Neuronal stem cell (in vitro differentiated cells): Measurements from ENCODE around the gene PRRC2B.

ENCODE experiments used
- DNase-seq: peaks from one replicate; pipeline ENCODE4 v3.0.0-alpha.2; 2013; ENCODE audit warnings: low spot score
- H2AFZ ChIP-seq: one replicate; pipeline ENCODE4 v1.6.1; 2013; ENCODE audit warnings: mild to moderate bottlenecking, low read length, inconsistent platforms
- H2AK5ac ChIP-seq: 2 replicates; pipeline ENCODE4 v1.6.1; 2013; ENCODE audit warnings: low read depth, mild to moderate bottlenecking, inconsistent platforms, low read length, moderate library complexity, mixed read lengths
- H2BK120ac ChIP-seq: 2 replicates; pipeline ENCODE4 v1.6.1; 2013; ENCODE audit warnings: low read depth, mild to moderate bottlenecking, inconsistent platforms, low read length, moderate library complexity, mixed read lengths
- H2BK12ac ChIP-seq: one replicate; pipeline ENCODE4 v1.6.1; 2013; ENCODE audit warnings: low read length, inconsistent platforms
- H2BK15ac ChIP-seq: 2 replicates; pipeline ENCODE4 v1.6.1; 2013; ENCODE audit warnings: mild to moderate bottlenecking, low read length, inconsistent platforms, mixed read lengths
- H2BK5ac ChIP-seq: one replicate; pipeline ENCODE4 v1.6.1; 2013; ENCODE audit warnings: inconsistent platforms, mild to moderate bottlenecking, low read length, moderate library complexity
- H3K14ac ChIP-seq: one replicate; pipeline ENCODE4 v1.6.1; 2013; ENCODE audit warnings: low read length, inconsistent platforms
- H3K18ac ChIP-seq: 2 replicates; pipeline ENCODE4 v1.6.1; 2013; ENCODE audit warnings: low read length, inconsistent platforms
- H3K23ac ChIP-seq: 2 replicates; pipeline ENCODE4 v1.6.1; 2013; ENCODE audit warnings: low read depth, mild to moderate bottlenecking, mixed read lengths, low read length, inconsistent platforms; ENCODE audit not compliant: poor library complexity
- H3K27ac ChIP-seq: replicated peaks from 3 replicates; pipeline ENCODE4 v1.5.1; 2013; ENCODE audit warnings: low read length, inconsistent platforms
- H3K27me3 ChIP-seq, 3 experiments: 2 replicates each; pipeline ENCODE4 v1.6.1; 2013; ENCODE audit warnings: low read length in 3 of 3, mild to moderate bottlenecking in 2 of 3, inconsistent platforms in 1 of 3, low read depth in 1 of 3, mixed read lengths in 1 of 3, moderate library complexity in 1 of 3; ENCODE audit not compliant: control insufficient read depth in 3 of 3, insufficient read depth in 3 of 3
- H3K36me3 ChIP-seq, 2 donors: replicated peaks in 1 of 2; 2 replicates each; pipeline ENCODE4 v1.6.1; 2013; ENCODE audit warnings: low read length in 2 of 2; ENCODE audit not compliant: control insufficient read depth in 2 of 2, insufficient read depth in 2 of 2
- H3K4ac ChIP-seq: 2 replicates; pipeline ENCODE4 v1.6.1; 2013; ENCODE audit warnings: inconsistent platforms, mild to moderate bottlenecking, low read length, moderate library complexity
- H3K4me1 ChIP-seq, 2 donors: 1 replicate in 1 of 2; 2 replicates in 1 of 2; pipeline ENCODE4 v1.6.1; 2013; ENCODE audit warnings: low read length in 2 of 2, low read depth in 1 of 2; ENCODE audit not compliant: control insufficient read depth in 2 of 2, insufficient read depth in 1 of 2
- H3K4me2 ChIP-seq: one replicate; pipeline ENCODE4 v1.6.1; 2013; ENCODE audit warnings: mild to moderate bottlenecking, low read length, inconsistent platforms; ENCODE audit not compliant: insufficient read depth, poor library complexity, severe bottlenecking
- H3K4me3 ChIP-seq, 2 donors: 2 replicates each; pipeline ENCODE4 v1.5.1; 2013; ENCODE audit warnings: low read length in 2 of 2, mild to moderate bottlenecking in 2 of 2, inconsistent platforms in 1 of 2, moderate library complexity in 1 of 2
- H3K79me1 ChIP-seq: one replicate; pipeline ENCODE4 v1.6.1; 2013; ENCODE audit warnings: low read depth, mild to moderate bottlenecking, inconsistent platforms, low read length, moderate library complexity
- H3K9ac ChIP-seq: one replicate; pipeline ENCODE4 v1.6.1; 2013; ENCODE audit warnings: mild to moderate bottlenecking, low read depth, low read length, inconsistent platforms; ENCODE audit not compliant: poor library complexity
- H3K9me3 ChIP-seq, 2 donors: replicated peaks in 1 of 2; 2 replicates each; pipeline versions ENCODE3 to v1.6.1; 2013; ENCODE audit warnings: low read length in 2 of 2, mild to moderate bottlenecking in 2 of 2, inconsistent platforms in 1 of 2, low read depth in 1 of 2, mixed read lengths in 1 of 2, moderate library complexity in 1 of 2; ENCODE audit not compliant: control insufficient read depth in 2 of 2, insufficient read depth in 1 of 2
- H4K8ac ChIP-seq: one replicate; pipeline ENCODE4 v1.6.1; 2013; ENCODE audit warnings: low read depth, mild to moderate bottlenecking, inconsistent platforms, low read length, moderate library complexity
- H4K91ac ChIP-seq: one replicate; pipeline ENCODE4 v1.6.1; 2013; ENCODE audit warnings: low read length, low read depth, mild to moderate bottlenecking, inconsistent platforms; ENCODE audit not compliant: poor library complexity
- WGBS, 2 donors: extraction: QIAGEN DNeasy Blood & Tissue Kit; methylation state at CpG; one replicate each; pipeline ENCODE4 v1.1.7; 2013; ENCODE audit warnings: missing lambda C conversion rate in 2 of 2, mixed read lengths in 1 of 2; ENCODE audit not compliant: insufficient read length in 2 of 2, insufficient replicate concordance in 1 of 2; ENCODE audit errors: extremely low coverage in 2 of 2; 5-methylcytosine and 5-hydroxymethylcytosine counted together

The PRRC2B gene

GRCh38 chr9:131447600-131447999 is 53.7 kb downstream of the PRRC2B start:
- DNase-seq, result no peak
- no peaks in the 10 kb centered on the region for H3K27me3 ChIP-seq
- H3K36me3 ChIP-seq, result peaks cover 39 to 97% of the 10 kb centered on the region in 2 donors
- H3K23ac ChIP-seq, result no peak overlapping the region
- no peak overlapping the region for H2BK5ac ChIP-seq
- no peak overlapping the region for H2BK120ac ChIP-seq
- no peak overlapping the region for H3K9ac ChIP-seq
- H3K27ac ChIP-seq, result no peak overlapping the region
- H3K4ac ChIP-seq, result no peak overlapping the region
- H3K4me2 ChIP-seq, result no peak overlapping the region
- peaks cover 3% of the 10 kb centered on the region for H3K79me1 ChIP-seq
- no peak overlapping the region for H3K18ac ChIP-seq
- no peak overlapping the region for H2AFZ ChIP-seq
- no peak overlapping the region for H3K14ac ChIP-seq
- H2AK5ac ChIP-seq, result no peak overlapping the region
- no peak overlapping the region for H4K8ac ChIP-seq
- no peaks in the 10 kb centered on the region for H3K9me3 ChIP-seq
- no CpG with 5 or more reads among the region's 14 CpGs for WGBS, 2 donors
- no peak overlapping the region for H2BK12ac ChIP-seq
- no peak overlapping the region for H4K91ac ChIP-seq
- peaks cover 0 to 12% of the 10 kb centered on the region in 2 donors for H3K4me1 ChIP-seq
- H2BK15ac ChIP-seq, result no peak overlapping the region
- H3K4me3 ChIP-seq, result no peak overlapping the region

GRCh38 chr9:131448818-131449217 is 54.9 kb downstream of the PRRC2B start:
- Histone ChIP-seq H3K4me3 (no peak overlapping the region), H3K27ac (no peak overlapping the region), H2BK12ac (no peak overlapping the region), H4K8ac (no peak overlapping the region), H3K36me3 (peaks cover 37 to 100% of the 10 kb centered on the region in 2 donors), H3K27me3 (no peaks in the 10 kb centered on the region), H3K79me1 (peaks cover under 1% of the 10 kb centered on the region), H3K4me1 (peaks cover 0 to 9% of the 10 kb centered on the region in 2 donors), H2AFZ (no peak overlapping the region), H2BK120ac (no peak overlapping the region), H4K91ac (no peak overlapping the region), H3K18ac (no peak overlapping the region), H3K9ac (no peak overlapping the region), H3K23ac (no peak overlapping the region), H2BK15ac (no peak overlapping the region), H3K9me3 (no peaks in the 10 kb centered on the region), H3K14ac (no peak overlapping the region), H3K4me2 (no peak overlapping the region), H2AK5ac (no peak overlapping the region), H3K4ac (no peak overlapping the region), H2BK5ac (no peak overlapping the region)
- WGBS, 2 donors, result no CpG with 5 or more reads among the region's 3 CpGs
- no peak for DNase-seq

- H2BK120ac ChIP-seq, result no peak overlapping the region
- H4K91ac ChIP-seq, result no peak overlapping the region
- no peak for DNase-seq
- no peak overlapping the region for H3K4me3 ChIP-seq
- no peak overlapping the region for H3K14ac ChIP-seq
- no peak overlapping the region for H2BK15ac ChIP-seq
- no peaks in the 10 kb centered on the region for H3K27me3 ChIP-seq
- H3K27ac ChIP-seq, result no peak overlapping the region
- no peak overlapping the region for H3K4me2 ChIP-seq
- no peak overlapping the region for H2BK12ac ChIP-seq
- H3K36me3 ChIP-seq, result peaks cover 34 to 100% of the 10 kb centered on the region in 2 donors
- peaks cover 0 to 4% of the 10 kb centered on the region in 2 donors for H3K4me1 ChIP-seq
- H3K18ac ChIP-seq, result no peak overlapping the region
- no peak overlapping the region for H2AK5ac ChIP-seq
- H2AFZ ChIP-seq, result no peak overlapping the region
- no peaks in the 10 kb centered on the region for H3K9me3 ChIP-seq
- H3K9ac ChIP-seq, result no peak overlapping the region
- H3K23ac ChIP-seq, result no peak overlapping the region
- no peaks in the 10 kb centered on the region for H3K79me1 ChIP-seq
- H4K8ac ChIP-seq, result no peak overlapping the region
- no peak overlapping the region for H2BK5ac ChIP-seq
- no peak overlapping the region for H3K4ac ChIP-seq
These were observed 55.4 kb downstream of the PRRC2B start for GRCh38 chr9:131449276-131449675.

- H2AK5ac ChIP-seq, result no peak overlapping the region
- no peak overlapping the region for H3K4ac ChIP-seq
- H3K36me3 ChIP-seq, result peaks cover 34 to 100% of the 10 kb centered on the region in 2 donors
- H2BK15ac ChIP-seq, result no peak overlapping the region
- no peak overlapping the region for H2BK120ac ChIP-seq
- H3K27ac ChIP-seq, result no peak overlapping the region
- no peak overlapping the region for H2AFZ ChIP-seq
- H3K4me1 ChIP-seq, result no peaks in the 10 kb centered on the region
- H3K4me2 ChIP-seq, result no peak overlapping the region
- H3K9ac ChIP-seq, result no peak overlapping the region
- no peak for DNase-seq
- no peak overlapping the region for H3K14ac ChIP-seq
- H3K18ac ChIP-seq, result no peak overlapping the region
- H3K27me3 ChIP-seq, result no peaks in the 10 kb centered on the region
- H4K91ac ChIP-seq, result no peak overlapping the region
- peaks cover 3% of the 10 kb centered on the region for H3K79me1 ChIP-seq
- H4K8ac ChIP-seq, result no peak overlapping the region
- no peak overlapping the region for H2BK12ac ChIP-seq
- H3K9me3 ChIP-seq, result no peaks in the 10 kb centered on the region
- no peak overlapping the region for H2BK5ac ChIP-seq
- H3K4me3 ChIP-seq, result no peak overlapping the region
- H3K23ac ChIP-seq, result no peak overlapping the region
These were observed 60.1 kb downstream of the PRRC2B start for GRCh38 chr9:131454028-131454427.
